Measurements from ENCODE around the gene CENPL.
"Not testable (repeated sequence)": the region's sequence is repeated elsewhere in the genome, so short reads cannot be mapped to it uniquely, and the experiment has no call there.

Gene CENPL

DNA sequence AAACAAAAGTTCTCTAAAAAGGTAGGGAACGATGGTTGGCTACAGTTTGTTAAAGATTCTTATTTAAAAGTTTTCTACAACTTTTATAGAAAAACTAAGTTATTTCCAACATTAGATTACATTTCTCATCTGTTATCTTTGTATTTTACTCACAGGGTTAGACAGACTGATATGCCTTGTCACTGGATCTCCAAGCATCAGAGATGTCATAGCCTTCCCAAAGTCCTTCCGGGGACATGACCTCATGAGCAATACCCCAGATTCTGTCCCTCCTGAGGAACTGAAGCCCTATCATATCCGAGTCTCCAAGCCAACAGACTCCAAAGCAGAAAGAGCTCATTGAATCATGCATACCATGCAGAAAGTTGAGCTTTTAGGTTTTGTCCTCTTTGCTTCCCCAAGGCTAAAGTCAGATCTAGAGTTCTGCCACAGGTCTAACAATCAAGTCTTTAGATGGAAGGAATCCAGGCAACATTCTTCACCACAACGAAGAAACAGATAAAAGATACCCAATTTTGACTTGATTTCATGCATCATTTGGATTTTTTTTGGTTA lies 32.8 kb upstream of the CENPL start:
- DNase-seq (ENCODE audit: low spot score), result no peak

DNA sequence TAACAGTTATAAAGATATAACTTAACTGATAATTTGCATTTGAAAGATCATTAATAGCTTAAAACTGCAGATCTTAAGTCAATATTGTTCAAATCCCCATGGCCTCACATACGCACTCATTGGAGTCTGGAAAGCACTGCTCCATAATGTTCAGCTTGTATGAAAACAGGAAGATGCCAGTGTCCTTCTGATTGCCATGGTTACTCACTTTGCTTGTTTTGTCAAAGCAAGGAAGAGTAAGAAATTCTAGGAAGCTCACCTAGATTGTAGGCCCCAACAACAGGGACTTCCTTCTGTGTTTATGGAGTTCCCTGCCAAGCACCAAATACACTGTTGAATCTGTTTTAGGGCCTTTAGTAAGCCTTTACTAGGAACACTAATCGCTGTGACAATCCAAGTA lies 32.2 kb upstream of the CENPL start:
- DNase-seq (ENCODE audit: low spot score), result no peak

DNA sequence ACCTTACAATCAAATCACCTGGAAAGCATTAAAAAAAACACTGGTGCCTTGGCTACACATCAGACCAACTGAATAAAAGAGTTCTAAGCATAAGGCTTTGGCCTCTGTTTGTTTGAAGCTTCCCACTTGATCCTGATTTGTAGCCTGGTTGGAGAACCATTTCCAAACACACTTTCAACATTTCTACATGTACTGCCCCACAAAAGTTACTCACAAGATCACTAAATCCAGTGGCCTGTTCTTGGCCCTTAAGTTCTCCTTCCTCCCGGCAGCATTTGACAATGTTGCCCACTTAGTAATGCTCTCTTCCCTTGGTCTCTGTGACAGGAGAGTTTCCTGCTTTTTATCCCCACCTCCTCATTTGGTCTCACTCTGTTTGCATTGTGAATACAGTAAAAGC lies 31.3 kb upstream of the CENPL start:
- DNase-seq (ENCODE audit: low spot score), result no peak

DNA sequence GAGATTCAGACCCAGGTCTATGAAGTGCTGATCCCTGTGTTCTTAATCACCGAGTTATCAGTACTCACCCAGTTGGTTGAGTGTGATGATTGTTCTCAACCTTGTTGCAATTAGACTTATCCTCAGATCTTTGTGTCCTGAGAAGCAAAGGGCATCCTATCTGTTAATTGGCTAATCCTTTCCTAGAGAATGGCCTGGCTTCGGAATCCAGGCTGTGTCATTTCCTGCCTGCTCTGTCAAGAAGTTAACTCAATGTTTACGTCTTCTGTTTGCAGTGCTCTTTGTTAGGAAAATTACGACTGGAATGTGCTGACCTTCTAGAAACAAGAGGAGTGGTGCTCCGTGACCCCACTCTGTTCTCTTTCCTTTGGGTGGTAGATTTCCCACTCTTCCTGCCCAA lies 28.4 kb upstream of the CENPL start:
- DNase-seq (ENCODE audit: low spot score), result no peak

DNA sequence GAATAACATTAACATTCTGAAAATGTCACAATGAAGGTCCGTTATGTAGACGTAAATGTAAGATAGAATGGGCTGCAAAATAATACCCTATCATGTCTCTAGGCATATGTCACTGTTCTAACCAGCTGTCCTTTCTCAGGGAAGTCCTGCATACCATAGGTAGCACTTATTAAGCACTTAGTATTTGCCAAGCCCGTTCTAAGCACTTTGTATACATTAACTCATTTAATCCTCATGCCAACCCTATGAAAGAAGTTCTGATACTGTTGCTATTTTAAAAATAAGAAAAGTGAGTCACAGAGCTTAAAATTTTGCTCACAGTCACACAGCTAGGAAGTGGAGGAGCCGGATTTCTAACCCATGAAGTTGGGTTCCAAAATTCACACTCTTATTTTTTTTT lies 27.4 kb upstream of the CENPL start:
- no peak for DNase-seq (ENCODE audit: low spot score)

DNA sequence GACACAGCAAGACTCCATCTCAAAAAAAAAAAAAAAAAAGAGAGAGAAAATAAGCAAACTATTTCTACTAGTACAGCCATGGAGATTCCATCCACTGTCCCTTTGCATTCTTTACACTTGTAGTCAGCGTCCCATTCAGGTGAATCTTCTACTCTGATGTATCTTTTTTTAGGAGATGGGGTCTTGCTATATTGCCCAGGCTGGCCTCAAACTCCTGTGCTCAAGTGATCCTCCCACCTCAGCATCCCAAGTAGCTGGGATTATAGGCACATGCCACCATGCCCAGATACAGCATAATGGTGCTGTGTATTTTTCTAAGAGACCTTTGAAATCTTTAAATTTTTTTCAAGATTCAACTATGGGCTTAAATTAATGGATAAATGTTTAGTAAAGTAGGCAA lies 8.1 kb upstream of the CENPL start:
- DNase-seq (ENCODE audit: low spot score), result no peak

DNA sequence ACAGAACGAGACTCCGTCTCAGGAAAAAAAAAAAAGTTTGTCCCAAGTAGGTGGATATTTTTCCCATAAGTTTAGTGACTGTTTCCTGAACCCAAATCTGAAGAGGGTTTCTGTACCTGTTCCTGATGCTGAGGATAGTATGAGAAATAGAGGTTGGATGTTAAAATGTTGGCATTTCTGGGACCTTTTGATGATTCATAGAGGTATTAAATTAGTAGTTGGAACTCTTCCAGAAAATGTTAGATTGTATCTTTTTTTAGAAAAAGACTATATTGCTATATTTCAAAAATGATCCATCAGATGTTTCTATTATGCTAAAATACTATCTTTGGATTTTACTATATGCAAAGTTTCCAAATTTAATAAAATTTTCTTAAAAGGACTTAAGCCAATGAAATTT lies 2.9 kb upstream of the CENPL start:
- no peak for DNase-seq (ENCODE audit: low spot score)

DNA sequence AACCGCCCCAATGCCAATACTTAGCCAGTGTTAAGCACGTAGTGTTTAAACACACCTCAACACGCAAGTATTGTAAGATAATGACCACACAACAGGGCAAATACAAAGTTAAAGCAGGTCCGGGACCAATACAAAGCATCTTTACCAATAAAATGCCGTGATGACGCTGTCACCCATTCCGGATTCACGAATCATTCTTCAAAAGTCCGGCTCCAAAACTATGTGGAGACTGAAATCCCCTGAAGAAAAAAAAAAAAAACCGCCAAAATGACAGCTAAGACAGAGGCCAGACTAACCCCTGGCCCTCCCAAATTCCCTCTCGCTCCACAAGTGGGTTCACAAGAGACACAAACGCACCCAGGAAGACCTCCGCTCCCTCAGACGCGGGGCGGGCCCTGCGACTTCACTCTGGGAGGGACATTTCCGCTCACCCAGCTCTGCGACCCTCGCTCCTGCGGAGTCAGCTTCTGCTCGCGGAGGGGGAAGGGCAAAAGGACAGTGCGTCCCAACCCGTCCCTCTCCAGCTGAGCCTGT lies 835 bp downstream of the CENPL start:
- no peak for DNase-seq (ENCODE audit: low spot score)

DNA sequence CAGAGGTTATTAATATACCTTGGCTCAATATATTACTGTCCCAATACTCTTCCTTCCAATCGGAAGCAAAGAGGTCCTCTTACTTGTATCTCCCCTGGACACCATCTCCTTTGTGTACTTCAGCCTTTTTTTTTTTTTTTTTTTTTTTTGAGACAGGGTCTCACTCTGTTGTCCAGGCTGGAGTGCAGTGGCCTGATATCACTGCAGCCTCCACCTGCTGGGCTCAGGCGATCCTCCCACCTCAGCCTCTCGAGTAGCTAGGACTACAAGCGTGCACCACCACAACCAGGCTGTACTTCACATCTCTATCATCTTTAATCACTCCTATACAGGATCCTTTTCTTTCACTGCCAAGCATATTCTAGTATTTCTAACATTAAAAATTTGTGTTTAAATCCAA lies 3.0 kb downstream of the CENPL start:
- no peak for DNase-seq (ENCODE audit: low spot score)

DNA sequence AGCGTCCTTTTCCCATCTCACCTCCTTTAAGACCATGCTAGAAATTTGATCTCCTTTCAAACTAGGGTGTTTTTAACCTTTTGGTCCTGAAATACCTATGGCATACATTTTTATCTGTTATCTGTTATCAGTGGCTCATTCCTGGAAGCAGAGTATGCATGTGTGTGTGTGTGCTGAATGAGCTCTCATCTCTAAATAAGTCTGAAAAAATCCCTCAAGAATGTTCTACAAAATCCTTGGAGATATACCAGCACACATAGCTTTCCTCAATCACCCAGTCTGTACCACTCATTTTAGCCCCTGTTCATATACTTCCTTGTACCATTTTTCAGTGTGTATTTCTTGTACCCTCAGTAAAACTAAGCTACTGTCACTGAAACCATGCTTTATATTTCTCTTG lies 6.2 kb downstream of the CENPL start:
- no peak for DNase-seq (ENCODE audit: low spot score)

DNA sequence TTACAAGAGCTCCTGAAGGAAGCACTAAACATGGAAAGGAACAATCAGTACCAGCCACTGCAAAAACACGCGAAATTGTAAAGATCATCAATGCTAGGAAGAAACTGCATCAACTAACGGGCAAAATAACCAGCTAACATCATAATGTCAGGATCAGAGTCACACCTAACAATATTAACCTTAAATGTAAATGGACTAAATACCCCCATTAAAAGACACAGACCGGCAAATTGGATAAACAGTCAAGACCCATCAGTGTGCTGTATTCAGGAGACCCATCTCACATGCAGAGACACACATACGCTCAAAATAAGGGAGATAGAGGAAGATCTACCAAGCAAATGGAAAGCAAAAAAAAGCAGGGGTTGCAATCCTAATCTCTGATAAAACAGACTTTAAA lies 11.0 kb downstream of the CENPL start:
- not testable (repeated sequence) for DNase-seq (ENCODE audit: low spot score)

DNA sequence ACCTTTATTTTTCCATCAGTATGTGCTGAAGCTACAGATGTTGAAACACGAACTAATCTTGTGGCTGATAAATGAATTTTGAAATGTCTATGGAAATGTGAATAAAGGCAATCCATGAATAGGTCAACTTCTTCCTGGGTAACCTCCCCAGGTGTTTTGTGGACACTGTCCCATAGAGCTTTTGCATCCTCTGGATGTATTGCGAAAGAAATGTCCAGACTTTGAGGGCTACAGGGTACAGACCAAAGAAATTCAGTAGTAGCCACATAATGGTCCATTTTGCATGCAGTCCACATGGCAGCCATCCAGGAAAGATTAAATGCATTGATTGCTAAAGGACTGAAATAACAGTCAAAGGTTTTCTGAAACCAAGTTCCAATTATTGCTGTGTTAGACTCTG lies 21.7 kb downstream of the CENPL start:
- no peak for DNase-seq (ENCODE audit: low spot score)

DNA sequence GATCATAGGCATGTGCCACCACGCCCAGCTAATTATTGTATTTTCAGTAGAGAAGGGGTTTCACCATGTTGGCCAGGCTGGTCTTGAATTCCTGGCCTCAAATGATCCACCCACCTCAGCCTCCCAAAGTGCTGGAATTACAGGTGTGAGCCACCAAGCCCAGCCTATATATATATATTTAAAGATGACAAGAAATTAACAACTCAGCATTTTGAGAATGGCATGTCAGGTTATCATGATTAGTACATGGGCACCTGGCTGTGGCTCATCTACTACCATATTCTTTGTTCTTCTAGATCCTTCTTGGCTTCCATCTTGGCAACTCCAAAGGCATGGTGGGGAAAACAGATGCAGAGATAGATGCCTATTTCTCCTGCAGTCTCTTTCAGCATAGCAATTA lies 24.7 kb downstream of the CENPL start:
- not testable (repeated sequence) for DNase-seq (ENCODE audit: low spot score)

DNA sequence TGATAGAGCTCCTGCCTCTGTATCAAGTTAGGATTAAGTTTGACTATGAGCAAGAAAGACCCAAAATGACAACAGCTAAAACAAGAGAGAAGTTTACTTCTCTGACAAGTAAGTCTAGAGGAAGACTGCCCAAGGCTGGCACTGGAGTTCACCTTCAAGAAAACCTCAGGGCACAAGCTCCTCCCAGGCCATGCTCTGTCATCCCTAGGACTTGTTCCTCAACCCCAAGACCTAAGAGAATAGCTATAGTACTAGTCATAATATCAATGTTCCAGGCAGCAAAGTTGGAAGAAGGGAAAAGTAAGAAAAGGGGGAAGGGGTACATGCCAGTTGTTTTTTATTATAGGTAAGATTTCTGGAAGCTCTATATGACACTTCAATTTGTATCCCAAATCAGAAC lies 26.6 kb downstream of the CENPL start:
- DNase-seq (ENCODE audit: low spot score), result no peak

DNA sequence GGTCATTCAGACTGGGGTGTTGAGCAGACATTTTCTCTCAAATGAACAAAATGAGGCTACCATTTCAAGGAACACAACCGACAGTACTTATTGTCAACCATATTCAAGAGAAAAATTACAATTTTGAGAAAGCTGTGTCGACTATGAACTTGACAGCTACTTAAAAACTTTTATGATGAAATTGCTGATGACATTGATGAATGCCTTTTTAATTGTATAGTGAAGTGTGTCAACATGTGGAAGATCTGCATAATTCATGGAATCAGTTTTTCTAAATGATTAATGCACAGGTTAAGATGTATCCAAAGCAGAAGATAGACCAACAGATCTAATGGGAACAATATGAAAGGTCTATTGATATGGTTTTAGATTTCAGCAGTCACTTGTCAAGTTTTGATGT lies 34.8 kb downstream of the CENPL start:
- no peak for DNase-seq (ENCODE audit: low spot score)

DNA sequence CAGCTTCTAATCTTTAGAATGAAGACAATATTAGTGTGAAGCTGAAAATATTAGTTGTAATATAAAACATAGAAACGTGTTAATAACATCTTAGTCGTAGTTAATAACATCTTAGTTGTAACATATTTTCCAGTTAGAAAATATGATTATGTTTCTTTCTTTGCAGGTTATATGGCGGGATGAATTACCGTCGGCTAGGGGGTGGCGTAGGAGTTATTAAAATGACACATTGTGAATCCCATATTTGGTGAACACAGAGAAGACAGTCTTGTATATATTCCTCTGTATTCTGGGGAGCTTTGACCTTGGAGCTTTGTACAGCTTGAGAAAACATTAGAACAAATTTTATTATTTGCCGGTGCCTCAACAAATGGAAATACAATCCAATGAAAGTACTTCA lies 39.7 kb downstream of the CENPL start:
- no peak for DNase-seq (ENCODE audit: low spot score)

DNA sequence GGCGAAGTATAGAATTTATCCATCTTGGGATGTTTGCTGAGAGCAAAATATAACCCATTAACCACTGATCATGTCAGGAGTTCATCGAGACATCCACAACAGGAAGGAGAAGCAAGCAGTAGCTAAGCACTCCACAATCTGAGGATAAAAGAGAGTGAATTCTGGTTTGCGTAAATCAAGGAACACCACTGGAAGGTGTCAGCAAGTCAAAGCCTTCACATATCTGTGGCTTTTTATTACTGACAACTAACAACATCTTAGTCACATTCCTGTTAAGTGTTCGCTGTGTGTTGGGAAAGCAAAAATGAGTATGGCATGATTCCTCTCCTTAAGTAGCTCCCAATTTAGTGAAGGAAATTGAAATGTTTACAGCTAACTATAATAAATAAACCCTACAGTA lies 44.7 kb downstream of the CENPL start:
- DNase-seq (ENCODE audit: low spot score), result no peak

DNA sequence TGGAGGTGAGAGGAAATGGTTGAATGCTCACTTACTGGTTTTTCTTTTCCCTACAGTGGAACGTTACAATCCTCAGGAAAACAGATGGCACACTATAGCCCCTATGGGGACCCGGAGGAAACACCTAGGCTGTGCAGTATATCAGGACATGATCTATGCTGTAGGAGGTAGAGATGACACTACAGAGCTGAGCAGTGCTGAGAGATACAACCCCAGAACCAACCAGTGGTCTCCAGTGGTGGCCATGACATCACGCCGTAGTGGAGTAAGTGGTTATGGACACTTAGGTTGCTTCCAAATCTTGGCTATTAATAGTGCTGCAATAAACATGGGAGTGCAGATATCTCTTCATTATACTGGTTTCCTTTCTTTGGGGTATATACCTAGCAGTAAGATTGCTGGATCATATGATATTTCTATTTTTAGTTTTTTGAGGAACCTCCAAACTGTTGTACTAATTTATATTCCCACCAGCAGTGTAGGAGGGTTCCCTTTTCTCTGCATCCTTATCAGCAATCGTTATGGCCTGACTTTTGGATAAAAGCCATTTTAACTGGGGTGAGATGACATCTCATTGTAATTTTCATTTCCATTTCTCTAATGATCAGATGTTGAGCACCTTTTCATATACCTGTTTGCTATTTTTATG lies 49.0 kb downstream of the CENPL start:
- no peak for DNase-seq (ENCODE audit: low spot score)

DNA sequence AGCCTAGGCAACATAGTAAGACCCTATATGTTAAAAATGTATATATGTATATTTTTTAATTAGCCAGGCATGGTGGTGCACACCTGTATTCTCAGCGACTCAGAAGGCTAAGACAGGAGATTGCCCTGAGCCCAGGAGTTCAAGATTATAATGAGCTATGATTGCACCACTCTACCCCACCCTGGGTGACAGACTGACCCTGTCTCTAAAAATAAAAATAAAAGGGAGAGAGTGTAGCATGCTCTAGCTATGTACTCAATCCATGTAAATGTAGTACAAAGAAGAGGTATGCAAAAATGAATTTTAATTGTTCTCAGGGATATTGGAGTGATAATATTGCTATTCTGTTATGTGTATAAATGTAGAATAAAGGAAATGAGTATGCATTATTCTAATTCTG lies 53.1 kb downstream of the CENPL start:
- no peak for DNase-seq (ENCODE audit: low spot score)

DNA sequence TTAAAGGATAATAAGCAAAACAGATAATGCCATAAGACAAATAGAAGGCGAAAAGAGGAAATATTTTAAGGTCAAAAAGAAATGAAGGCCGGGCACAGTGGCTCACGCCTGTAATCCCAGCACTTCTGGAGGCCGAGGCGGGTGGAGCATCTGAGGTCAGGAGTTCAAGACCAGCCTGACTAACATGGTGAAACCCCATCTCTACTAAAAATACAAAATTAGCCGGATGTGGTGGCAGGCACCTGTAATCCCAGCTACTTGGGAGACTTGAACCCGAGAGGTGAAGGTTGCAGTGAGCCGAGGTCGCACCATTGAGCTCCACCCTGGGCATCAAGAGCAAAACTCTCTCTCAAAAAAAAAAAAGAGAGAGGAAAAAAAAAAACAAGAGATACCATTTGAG lies 54.4 kb downstream of the CENPL start:
- not testable (repeated sequence) for DNase-seq (ENCODE audit: low spot score)

DNA sequence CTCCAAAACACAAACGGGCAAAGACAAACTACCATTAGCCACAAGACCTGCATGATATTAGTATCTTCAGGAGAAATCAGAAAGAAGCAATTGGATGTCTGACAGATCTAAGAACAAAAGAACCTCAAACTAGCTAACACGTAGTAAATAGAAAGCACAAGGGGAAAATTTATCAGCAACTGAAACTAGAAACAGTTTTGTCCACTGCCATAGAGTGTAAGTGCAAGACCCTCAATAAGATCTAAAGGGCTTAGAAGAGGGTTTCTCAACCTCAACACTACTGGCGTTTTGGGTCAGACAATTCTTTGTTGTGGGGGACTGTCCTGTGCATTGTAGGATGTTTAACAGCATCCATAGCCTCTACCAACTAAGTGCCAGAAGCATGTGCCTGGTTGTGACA lies 55.9 kb downstream of the CENPL start:
- DNase-seq (ENCODE audit: low spot score), result no peak

DNA sequence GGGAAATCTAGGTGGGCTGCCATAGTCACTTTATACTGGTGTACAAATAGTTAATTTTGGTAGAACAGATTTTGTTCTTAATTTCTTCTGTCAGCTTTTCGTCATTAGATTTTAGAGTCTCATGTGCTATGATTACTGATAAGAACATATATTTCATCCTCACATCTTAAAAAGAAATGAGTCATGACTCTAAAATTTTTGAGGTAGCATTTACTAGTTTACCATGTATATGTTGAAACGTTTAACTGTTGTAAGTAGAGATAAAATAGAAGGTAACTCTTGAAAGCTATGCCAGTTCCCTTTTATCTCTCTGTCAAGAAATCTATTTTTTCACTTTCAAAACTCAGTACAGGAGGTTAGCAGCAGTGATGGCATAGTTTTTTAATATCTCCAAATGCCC lies 56.5 kb downstream of the CENPL start:
- no peak for DNase-seq (ENCODE audit: low spot score)

DNA sequence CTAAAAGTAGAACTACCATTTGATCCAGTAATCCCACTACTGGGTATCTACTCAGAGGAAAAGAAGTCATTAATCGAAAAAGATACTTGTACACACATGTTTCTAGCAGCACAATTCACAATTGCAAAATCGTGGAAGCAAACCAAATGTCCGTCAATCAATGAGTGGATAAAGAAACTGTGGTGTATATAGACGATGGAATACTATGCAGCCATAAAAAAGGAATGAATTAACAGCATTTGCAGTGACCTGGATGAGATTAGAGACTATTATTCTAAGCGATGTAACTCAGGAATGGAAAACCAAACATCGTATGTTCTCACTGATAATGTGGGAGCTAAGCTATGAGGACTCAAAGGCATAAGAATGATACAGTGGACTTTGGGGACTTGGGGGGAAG lies 60.4 kb downstream of the CENPL start:
- DNase-seq (ENCODE audit: low spot score), result not testable (repeated sequence)

DNA sequence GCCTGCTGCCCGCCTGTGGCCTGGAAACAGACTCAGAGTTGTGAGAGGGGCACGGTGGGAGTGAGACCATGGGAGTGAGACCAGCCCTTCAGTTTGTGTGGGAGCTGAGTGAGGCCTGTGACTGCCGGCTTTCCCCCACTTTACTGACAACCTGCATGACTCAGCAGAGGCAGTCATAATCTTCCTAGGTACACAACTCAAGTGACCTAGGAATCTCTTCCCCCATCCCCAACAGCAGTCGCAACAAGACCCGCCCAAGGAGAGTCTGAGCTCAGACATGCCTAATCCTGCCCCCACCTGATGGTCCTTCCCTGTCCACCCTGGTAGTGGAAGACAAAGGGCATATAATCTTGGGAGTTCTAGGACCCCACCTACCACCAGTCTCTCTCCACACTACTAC lies 65.7 kb downstream of the CENPL start:
- DNase-seq (ENCODE audit: low spot score), result no peak
